RPMI7951 (cell line): ENCODE results near the gene PRRC2A. TPM values are rescaled to one million over a fixed set of nuclear protein-coding genes. Genes with fewer than 3 reads are reported as not detected.

Experiments
- DNase-seq: peaks from one replicate; pipeline ENCODE4 v3.0.0-alpha.2; 2012; ENCODE audit warnings: low read depth
- total RNA-seq: library from RNA; depleted of rRNA; stranded (reverse); fragments of >200 nt; shearing (Covaris generic); gene quantifications from 2 replicates; pipeline ENCODE4 v1.2.3, GENCODE V29; 2014

The PRRC2A gene
- total RNA-seq, 1 experiment from 2014 or later: 53.7 TPM

DNA sequence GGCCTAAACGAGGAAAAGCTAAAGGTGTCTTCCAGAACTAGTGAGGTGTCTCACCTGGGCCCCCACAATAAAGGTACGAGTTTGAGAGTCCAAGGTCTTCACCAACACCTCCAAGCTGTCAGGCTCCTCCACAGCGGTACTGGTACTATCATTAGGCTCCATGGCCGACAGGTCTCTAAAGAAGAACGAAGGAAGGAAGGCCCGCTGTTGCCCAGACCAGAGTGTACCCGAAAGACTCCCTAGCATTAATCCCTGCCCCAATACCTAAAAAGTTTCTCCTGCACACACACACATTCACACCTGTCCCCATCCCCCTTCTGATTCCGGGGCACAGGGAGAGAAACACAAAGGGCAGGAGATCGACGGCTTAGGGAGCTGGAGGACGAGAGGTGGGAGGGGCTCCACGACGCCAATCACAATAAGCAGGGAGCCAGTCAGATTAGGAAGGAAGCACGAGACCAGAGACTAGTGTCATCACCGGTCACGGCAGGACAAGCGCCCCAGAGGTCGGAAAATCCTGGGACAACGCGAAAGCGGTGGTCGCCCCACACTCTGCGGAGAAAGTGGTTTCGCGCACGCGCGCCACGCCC, 31.2 kb downstream of the PRRC2A start:
- DNase-seq: peak; percentile 81

DNA sequence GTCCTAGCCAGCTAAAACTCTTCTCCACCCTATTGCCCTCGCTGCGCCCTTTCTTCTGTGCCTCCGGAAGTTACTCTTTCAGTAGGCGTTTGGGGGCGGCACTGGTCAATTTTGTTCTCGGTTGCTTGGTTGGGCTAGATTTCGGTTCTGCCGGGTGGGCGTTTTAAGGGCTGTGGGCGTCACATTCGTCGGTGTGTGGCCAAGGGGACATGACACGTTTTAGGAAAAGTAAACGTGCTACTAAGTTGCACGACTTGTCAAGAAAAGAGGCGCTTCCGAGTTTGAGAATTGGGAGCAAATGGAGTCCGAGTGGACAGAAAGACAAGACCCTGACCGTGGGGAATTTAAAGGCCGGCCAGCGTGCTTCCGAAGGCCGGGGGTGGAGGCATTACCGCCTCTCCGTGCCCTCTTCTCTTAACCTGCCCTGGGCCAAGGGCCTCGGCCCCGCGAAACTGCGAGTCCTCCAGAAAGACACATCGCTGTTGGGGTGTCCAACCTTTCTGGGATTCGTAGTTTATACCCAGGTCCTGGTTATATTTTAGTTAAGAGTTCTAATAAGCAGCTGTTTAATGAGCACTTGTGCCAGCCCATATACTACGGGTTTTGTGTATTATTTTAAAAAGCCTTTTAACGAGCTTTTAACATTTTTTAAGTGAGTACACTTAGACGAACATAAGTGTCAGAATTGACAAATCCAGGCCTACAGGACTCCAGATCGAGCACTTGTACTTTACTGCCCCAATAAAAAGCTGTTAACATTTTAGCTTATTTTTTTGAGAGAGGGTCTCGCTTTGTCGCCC, 32.6 kb downstream of the PRRC2A start:
- DNase-seq: peak; percentile 92

- no peak for DNase-seq
These were observed 34.2 kb downstream of the PRRC2A start for GRCh38 chr6:31654574-31655348.

GRCh38 chr6:31655349-31656237, 35.1 kb downstream of the PRRC2A start, which contains the start of gene APOM:
APOM (plus strand) TSS chr6:31655894; CDS start chr6:31655967, 73 bp downstream.
- no peak for DNase-seq

DNA sequence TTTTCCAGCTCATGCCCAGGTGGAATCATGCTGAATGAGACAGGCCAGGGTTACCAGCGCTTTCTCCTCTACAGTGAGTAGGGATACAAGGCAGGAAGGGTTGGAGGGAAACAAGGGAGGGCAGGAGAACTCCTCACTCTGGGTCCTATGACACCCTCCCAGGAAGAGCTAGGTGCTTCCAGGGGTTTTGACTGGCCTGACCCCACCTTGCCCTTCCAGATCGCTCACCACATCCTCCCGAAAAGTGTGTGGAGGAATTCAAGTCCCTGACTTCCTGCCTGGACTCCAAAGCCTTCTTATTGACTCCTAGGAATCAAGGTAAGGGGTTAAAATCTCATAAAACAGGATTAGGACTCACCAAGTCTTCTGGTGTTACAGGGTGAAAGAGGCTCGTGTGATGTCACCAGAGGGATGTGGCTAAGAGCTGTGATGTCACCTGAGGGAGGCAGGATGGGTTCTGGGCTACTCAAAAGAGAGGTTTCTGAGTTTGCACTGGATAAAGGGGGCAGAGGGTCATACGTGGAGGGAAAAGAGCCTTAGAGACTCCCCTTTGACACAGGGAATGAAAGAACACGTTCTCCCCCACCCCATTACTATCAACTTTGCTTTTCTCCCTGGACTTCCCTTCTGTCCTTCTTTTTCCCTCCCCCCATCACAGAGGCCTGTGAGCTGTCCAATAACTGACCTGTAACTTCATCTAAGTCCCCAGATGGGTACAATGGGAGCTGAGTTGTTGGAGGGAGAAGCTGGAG, 37.1 kb downstream of the PRRC2A start:
- DNase-seq: no peak

- DNase-seq: no peak
These were observed 37.7 kb downstream of the PRRC2A start for GRCh38 chr6:31658158-31658688.

- no peak for DNase-seq
These were observed 38.6 kb downstream of the PRRC2A start for GRCh38 chr6:31658983-31659648.

DNA sequence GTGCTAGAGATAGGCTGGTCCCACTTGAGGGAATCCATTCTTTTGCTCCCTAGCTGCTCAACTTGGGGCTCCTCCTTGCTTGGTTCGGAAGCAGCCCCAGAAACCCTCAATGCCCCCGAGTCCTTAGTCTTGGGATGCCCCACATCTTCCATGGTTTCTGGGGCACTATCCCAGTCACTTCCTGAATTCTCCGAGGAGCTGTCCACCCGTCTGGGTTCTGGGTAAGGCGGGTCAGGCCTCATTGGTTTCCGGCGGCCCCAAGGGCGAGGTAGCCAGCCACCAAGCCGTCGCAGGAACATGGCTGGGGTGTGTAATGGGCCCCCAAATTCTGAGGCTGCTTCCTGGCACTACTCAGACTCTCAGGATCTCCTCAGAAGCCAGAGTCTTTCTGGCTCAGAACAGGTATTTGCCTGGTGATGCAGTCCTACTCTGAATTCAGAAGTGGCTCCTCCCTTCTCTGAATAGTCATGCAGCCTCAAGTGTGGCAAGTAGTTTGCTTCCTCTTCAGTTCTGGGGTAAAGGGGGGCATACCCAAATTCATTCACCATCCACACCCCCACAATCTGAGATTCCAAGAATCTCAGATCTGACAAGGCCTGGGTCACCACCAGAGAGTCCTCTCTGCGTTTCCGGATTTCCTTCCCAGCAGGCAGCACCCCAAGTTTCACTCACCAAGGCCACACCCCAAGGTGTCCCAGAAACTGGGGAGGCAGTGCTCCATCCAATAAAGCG, 39.3 kb downstream of the PRRC2A start:
- peak; percentile 43 for DNase-seq

DNA sequence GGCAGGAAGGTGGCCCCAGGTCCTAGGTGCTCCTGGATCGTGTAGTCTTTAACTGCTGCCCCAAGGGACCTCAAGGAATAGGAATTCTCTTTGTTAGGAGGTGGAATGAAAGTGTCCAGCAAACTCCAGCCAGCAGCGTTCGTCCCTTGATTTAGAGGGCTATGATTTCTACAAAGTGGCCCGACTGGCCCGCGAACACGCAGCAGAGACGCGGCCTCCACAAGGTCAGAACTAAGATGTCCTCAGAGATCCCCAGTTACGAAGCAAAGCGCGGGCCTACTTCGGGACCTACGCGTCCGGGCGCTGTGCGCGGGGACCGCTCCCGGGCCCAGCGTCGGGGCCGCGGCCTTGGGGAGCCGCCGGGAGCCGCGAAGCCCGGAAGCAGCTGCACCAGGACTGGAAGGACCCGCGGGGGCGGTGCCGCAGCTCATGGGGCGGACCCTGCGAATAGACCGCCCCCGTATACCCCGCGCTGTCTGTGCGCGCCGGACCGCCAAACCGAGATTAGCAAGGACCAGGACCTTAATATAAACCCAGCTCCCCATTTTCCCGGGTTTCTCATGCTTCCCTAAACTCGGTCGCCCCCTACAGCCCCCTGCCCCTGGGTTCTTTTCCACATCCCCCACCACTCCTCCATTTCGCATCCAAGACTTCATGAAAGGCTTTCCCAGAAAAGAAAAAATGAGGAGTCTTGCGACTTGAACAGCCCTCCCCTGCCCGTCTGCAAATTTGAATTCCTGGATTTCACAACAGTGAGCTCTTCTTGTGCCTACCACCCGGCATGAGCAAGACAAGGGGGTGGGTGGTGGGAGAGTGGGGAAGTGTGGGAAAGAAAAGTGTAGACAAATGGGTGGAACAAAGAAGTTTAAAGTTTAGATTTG, 40.1 kb downstream of the PRRC2A start, which contains the start of gene C6orf47:
Gene C6orf47, minus strand, starts transcription at position 398 of the 881 bp plus-strand sequence. CDS start 831 bp downstream, outside the sequence.
- DNase-seq: peak; percentile 86

GRCh38 chr6:31661262-31662123, 41.0 kb downstream of the PRRC2A start:
- no peak for DNase-seq

DNA sequence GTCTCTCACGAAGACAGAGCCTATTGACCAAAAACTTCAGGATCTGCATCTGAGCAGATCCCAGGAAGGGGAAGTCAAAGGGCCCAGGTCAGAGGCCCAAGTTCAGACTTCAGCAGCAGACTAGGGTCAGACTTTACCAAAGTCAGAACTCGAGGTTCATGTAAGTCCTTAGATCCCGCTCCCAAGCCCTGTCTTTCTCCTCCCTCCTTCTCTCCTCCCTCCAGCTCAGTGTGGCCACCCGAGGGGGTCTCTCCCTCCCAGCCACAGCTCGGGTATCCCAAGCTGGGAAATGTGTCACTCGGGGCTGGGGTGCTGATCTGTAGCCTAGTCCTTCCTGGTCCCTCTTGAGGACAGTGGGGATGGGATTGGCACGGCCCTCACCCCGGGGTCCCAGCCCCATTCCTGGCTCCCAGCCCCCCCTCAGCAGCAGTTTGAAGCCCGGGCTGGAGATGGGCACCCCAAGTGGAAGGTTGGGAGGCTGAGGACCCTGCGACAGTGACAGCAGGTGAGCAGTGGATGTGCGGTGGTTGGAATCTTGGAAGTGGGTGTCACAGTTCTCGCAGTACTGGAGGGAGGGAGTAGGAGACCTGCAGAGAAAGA, 41.7 kb downstream of the PRRC2A start:
- DNase-seq: no peak

- peak; percentile 44 for DNase-seq
These were observed 42.8 kb downstream of the PRRC2A start for GRCh38 chr6:31663126-31663960.

DNA sequence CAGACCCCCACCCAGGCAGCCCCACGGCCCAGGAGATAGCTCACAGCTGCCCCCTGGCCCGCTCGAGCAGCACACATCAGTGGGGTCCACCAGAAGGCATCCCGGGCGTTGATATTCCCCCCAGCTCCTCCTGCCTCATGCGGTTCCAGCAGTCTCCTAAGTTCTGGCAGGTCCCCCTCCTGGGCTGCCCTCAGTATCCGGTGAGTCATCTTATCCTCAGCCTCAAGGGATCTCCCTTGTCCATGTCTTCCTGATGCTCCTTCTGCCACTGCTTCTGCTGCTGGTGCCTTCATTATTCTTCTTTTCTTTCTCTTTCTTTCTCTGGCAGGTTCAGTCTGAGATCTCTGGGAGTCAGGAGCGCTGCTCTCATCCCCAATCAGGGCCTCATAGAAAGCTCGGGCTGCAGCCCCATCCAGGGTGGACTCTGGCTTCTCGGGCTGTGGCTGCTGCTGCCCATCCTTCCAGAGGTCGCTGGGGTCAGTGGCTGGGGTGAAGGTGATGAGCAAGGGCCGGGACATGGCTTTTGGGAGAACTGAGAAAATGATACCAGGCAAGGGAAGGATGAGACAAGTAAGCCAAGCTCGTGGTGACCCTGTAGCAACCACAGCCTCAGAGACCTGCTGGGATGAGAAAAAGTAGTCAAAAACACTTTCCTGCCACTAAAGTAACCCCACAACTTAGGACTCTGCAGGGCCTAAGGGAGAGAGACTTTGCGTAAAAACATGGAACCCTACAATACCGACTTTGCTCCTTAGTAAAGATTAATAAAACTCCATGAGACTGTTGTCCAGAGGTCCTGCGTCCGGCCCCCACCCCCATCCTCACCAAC, 43.7 kb downstream of the PRRC2A start:
- peak; percentile 93 for DNase-seq

GRCh38 chr6:31664790-31665500, 44.4 kb downstream of the PRRC2A start, which contains the start of gene GPANK1:
GPANK1 (minus strand) TSS chr6:31664997; CDS start chr6:31664478, 519 bp downstream.
- DNase-seq: peak; percentile 92
